Activated CD8-positive, alpha-beta memory T cell treated with anti-CD3 and anti-CD28 coated beads for 24 hours (primary cell): ENCODE data around the gene CACNB4.
A peak's percentile ranks its signal among the peaks of the same experiment; 100 is the strongest.

Source experiments
- DNase-seq: peaks from one replicate; pipeline ENCODE4 v3.0.0-alpha.2; 2020

The CACNB4 gene

DNA sequence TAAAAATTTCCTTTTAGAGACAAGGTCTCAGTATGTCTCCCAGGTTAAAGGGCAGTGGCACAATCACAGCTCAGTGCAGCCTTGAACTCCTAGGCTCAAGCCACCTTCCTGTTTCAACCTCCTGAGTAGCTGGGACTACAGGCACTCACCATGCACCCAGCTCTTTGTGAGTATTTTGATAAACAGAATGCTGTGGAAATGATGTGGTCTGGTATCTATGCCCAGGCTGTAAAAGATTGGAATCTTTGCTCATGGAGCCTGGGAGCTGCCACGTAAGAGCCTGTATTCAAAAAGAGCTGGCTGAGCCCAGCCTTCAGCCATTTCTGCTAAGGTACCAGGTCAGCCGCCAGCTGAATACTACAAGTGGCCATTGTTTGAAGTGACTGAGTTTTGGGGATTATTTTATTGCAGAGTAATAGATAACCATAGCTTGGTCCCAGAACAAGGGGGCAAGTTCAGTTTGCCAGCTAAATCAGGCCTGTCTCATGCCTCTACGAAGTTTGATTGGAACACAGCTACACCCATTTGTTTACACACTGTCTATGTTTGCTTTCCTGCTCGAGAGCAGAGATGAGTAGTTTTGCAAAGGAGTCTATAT lies 249.3 kb downstream of the CACNB4 start:
- no peak for DNase-seq

DNA sequence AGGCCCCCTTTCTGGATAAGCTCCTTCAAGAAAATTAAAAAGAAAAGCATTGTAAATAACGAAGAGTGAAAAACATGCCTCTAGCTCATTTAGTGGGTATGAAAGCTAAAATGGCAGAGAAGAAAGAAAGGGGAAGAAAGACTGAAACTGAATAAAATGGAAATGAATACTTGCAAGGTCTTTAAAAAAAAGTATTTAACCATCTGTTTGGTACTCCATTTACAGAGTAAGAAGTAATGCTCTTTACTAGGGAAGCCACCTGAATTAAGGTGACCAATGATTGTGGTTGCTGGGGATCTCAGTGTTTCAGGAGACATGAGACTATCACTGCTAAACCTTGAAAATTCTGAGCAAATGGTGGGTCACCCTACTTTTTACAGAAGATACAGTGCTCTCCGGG lies 253.0 kb downstream of the CACNB4 start:
- no peak for DNase-seq

GRCh38 chr2:151845481-151845880 lies 253.4 kb downstream of the CACNB4 start:
- DNase-seq, result no peak

- DNase-seq, result no peak
Measured at GRCh38 chr2:151844211-151844896, 254.5 kb downstream of the CACNB4 start.

- DNase-seq, result no peak
Measured at GRCh38 chr2:151843691-151844061, 255.2 kb downstream of the CACNB4 start.

DNA sequence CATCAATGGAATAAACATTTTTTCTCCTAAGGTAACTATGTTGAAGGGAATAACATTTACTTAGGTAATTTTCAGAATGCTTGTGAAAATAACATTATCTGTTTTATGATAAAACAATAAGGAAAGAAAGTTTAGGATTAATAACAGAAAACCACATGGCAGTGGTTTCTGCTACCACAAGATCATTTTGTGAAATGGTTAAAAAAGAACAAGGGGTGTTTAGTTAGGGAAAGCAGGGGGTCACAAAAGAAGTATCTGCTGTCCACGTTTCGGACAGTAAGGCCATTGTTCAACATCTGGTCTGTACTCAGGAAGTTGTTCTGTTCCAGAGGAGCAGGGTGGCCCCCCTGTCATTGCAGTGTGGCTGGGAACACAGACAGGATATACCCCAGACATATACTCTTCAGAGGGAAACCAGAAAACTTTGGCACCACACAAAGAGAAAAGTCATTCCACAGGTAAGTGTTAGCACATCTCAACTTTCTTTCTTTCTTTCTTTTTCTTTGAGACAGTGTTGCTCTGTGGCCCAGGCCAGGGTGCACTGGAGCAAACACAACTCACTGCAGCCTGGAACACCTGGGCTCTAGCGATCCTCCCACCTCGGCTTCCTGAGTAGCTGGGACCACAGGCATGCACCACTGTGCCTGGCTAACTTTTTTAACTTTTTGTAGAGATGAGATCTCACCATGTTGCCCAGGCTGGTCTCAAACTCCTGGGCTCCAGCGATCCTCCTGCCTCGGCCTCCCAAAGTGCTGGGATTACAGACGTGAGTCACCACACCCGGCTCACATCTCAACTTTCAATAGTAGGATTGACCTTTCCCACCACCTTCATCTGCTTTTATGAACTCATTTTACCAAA lies 255.8 kb downstream of the CACNB4 start:
- no peak for DNase-seq

GRCh38 chr2:151841047-151841424 lies 257.8 kb downstream of the CACNB4 start:
- DNase-seq, result no peak

GRCh38 chr2:151840216-151841046 lies 258.4 kb downstream of the CACNB4 start:
- no peak for DNase-seq

GRCh38 chr2:151837926-151838325 lies 260.9 kb downstream of the CACNB4 start:
- no peak for DNase-seq

- DNase-seq, result no peak
Measured at GRCh38 chr2:151833984-151834383, 264.9 kb downstream of the CACNB4 start.

DNA sequence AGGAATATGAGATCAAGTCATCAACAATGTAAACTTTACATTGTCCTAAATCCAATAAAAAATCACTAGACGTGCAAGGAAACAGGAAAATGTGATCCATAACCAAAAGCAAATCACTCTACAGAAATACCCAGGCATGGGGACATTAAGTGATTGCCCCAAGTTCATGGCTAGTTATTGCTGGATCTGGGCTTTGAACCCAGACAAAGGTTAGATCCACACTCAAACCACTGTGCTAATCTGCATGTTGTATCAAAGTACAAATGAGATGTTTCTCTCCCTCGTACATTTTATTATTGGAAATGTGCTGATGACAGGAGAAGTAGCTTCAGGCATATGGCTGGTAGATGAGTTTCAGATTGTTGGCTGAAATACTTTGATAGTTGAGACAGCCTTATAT lies 267.9 kb downstream of the CACNB4 start:
- DNase-seq, result no peak

GRCh38 chr2:151828890-151829324 lies 269.9 kb downstream of the CACNB4 start:
- no peak for DNase-seq

GRCh38 chr2:151828143-151828889 lies 270.5 kb downstream of the CACNB4 start, which contains the start of gene ARL5A:
Gene ARL5A (minus strand): TSS chr2:151828421. CDS start chr2:151828176, 245 bp downstream.
- DNase-seq, result peak; percentile 98

- peak; percentile 74 for DNase-seq
Measured at GRCh38 chr2:151827564-151828142, 271.2 kb downstream of the CACNB4 start.

DNA sequence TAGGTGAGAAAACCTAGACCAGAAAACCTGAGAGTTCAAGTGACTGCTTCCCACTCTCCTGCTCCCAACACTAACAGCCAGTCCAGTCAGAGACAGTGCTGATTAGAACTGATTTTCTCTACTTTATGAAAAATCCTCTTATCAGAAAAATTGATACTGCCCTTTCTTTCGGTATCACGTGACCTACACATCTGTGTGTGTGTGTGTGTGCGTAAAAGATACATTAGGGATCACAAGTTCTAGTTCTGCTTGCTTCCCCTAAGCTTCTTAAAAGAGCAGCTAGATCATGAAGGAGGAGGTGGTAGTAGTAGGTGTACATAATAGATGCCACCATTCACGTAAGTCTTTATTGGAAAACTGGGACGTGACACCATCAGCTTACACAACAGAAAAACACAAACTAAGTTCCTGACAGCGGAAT lies 272.1 kb downstream of the CACNB4 start:
- DNase-seq, result no peak

- no peak for DNase-seq
Measured at GRCh38 chr2:151824886-151825285, 274.0 kb downstream of the CACNB4 start.

DNA sequence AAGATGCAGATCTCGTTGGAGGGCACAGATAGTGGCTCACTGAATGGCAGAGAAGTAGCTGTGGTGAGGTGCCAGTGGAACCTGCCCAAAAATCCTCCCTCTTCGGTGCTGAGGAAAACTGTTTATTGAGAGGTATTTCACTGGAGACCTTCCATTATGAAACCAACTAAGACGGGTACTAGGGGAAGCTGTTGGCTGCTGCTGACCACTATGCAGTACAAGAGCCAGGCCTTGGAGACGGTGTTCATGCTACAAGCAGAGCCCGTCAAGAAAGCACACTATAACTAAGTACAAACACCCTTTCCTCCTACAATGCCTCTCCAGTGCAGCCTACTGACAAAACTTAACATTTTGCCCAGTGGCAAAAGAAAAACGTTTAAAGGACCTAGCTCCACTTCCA lies 275.2 kb downstream of the CACNB4 start:
- DNase-seq, result no peak

DNA sequence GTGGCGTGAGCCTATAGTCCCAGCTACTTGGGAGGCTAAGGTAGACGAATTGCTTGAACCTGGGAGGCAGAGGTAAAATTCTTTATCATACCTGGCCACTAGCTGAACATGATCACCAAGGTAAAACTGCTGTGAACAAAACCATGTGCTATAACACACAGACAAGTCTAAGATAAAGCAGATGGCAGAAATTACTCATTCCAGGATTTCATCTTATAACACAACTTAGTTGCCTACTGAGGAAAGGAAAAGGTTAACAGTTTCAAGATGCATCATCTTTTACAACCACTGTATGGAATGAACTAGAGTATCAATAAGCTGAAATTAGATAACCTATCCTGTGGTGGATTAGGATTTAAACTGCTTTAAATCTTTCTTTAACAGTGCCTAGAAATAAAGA lies 278.9 kb downstream of the CACNB4 start:
- DNase-seq, result peak; percentile 51

DNA sequence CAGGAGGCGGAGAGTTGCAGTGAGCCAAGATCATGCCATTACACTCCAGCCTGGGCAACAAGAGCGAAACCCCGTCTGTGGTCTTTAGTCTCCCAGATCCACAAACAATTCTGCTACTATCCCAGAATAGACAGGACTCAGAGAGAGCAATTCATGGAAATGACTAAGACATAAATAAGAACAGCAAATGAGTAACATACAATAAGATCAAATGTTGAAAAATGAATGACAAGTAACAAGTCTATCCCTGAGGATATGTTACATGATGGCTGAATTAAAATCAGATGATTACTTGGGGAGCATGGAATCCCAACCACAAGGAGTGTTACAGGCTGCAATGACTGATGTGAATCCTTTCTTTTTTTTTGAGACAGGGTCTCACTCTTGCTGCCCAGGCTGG lies 280.9 kb downstream of the CACNB4 start:
- DNase-seq, result no peak

GRCh38 chr2:151816843-151817242 lies 282.0 kb downstream of the CACNB4 start:
- no peak for DNase-seq

DNA sequence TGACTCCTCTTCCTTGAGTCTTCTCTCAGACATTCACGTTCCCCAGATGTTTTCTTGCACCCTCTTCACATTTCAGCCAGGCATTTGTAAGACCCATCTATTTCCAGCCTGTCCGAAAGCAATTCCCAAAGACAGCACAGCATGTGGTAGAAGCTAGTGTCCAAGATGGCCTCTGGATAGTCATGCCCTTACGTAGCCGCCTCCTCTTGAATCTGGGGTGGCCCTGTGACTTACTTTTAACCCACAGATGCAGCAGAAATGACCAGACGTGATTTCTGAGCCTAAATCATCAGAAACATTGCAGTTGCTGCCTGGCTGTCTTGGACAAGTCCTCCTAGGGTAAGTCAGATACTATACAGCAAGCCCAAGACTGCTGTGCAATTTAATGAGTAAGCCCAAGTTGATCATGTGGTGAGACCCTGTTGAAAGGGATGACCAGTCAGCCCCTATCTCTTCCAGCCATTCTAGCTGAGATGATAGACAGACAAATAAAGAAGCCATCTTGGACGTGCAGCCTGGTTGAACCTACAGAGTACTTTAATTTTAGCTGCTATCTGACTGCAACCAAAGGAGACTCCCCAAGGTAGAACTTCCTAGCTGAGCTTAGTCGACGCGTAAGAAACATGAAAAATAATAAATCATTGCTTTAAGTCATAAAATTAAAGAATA lies 282.9 kb downstream of the CACNB4 start:
- no peak for DNase-seq
